Neural progenitor cell (in vitro differentiated cells): ENCODE measurements around the gene CTSF. TPM values are rescaled to one million over a fixed set of nuclear protein-coding genes. Genes with fewer than 3 reads are reported as not detected.

Experiments used
- DNase-seq: peaks from one replicate; pipeline ENCODE4 v3.0.0-alpha.2; 2016; ENCODE audit warnings: low spot score
- H2AFZ ChIP-seq: fragments of 200-600 bp; sonication (generic); replicated peaks from 2 replicates; pipeline ENCODE4 v1.6.1; 2016; ENCODE audit warnings: antibody characterized with exemption
- H3F3A ChIP-seq: fragments of 200-600 bp; sonication (generic); 2 replicates; pipeline ENCODE4 v1.6.1; 2016; ENCODE audit warnings: antibody characterized with exemption, low read depth
- H3K27ac ChIP-seq: fragments of 200-600 bp; sonication (generic); 2 replicates; pipeline ENCODE4 v1.5.1; 2016; ENCODE audit warnings: mild to moderate bottlenecking
- H3K27me3 ChIP-seq: fragments of 200-600 bp; sonication (generic); 2 replicates; pipeline ENCODE4 v1.6.1; 2016; ENCODE audit warnings: mild to moderate bottlenecking, moderate library complexity
- H3K36me3 ChIP-seq: fragments of 200-600 bp; sonication (generic); 2 replicates; pipeline ENCODE4 v1.5.1; 2016
- H3K4me1 ChIP-seq: fragments of 200-600 bp; sonication (generic); 2 replicates; pipeline ENCODE4 v1.6.1; 2016; ENCODE audit warnings: mixed run types
- H3K4me2 ChIP-seq: fragments of 200-600 bp; sonication (generic); 2 replicates; pipeline ENCODE4 v1.6.1; 2016
- H3K4me3 ChIP-seq: fragments of 200-600 bp; sonication (generic); 2 replicates; pipeline ENCODE4 v1.5.1; 2016
- H3K79me2 ChIP-seq: fragments of 200-600 bp; sonication (generic); 2 replicates; pipeline ENCODE4 v1.6.1; 2016; ENCODE audit warnings: low read depth
- H3K9ac ChIP-seq: fragments of 200-600 bp; sonication (generic); 2 replicates; pipeline ENCODE4 v1.6.1; 2016
- H3K9me3 ChIP-seq: fragments of 200-600 bp; sonication (generic); 2 replicates; pipeline ENCODE4 v1.5.1; 2016; ENCODE audit warnings: low read depth
- H4K20me1 ChIP-seq: fragments of 200-600 bp; sonication (generic); 2 replicates; pipeline ENCODE4 v1.6.1; 2016; ENCODE audit warnings: low read depth
- H3K27ac Mint-ChIP-seq: 3 replicates; pipeline ENCODE4 v1.8.0; 2021; ENCODE audit warnings: mixed read lengths
- H3K27me3 Mint-ChIP-seq: 2 replicates; pipeline ENCODE4 v1.8.0; 2022; ENCODE audit warnings: low read depth, mild to moderate bottlenecking, inconsistent platforms, moderate library complexity, mixed read lengths; ENCODE audit not compliant: insufficient read depth
- H3K36me3 Mint-ChIP-seq: 3 replicates; pipeline ENCODE4 v1.8.0; 2021; ENCODE audit warnings: mixed read lengths
- H3K4me1 Mint-ChIP-seq: 3 replicates; pipeline ENCODE4 v1.8.0; 2021; ENCODE audit warnings: mixed read lengths
- H3K4me3 Mint-ChIP-seq: 3 replicates; pipeline ENCODE4 v1.8.0; 2021; ENCODE audit warnings: mild to moderate bottlenecking, moderate library complexity, mixed read lengths
- H3K9me3 Mint-ChIP-seq: 3 replicates; pipeline ENCODE4 v1.8.0; 2020; ENCODE audit warnings: mixed read lengths
- CTCF ChIP-seq: fragments of 200-600 bp; sonication (generic); IDR thresholded peaks from 2 replicates; pipeline ENCODE4 v1.5.1; 2017; ENCODE audit warnings: antibody characterized with exemption, mild to moderate bottlenecking
- EZH2 ChIP-seq: fragments of 200-600 bp; sonication (generic); IDR thresholded peaks from 2 replicates; pipeline ENCODE4 v1.6.1; 2017; ENCODE audit warnings: antibody characterized with exemption, mild to moderate bottlenecking, moderate library complexity
- EZH2phosphoT487 ChIP-seq: fragments of 200-600 bp; sonication (generic); IDR thresholded peaks from 2 replicates; pipeline ENCODE4 v1.6.1; 2017; ENCODE audit warnings: antibody characterized with exemption
- total RNA-seq: library from RNA; depleted of rRNA; stranded (reverse); fragments of >200 nt; gene quantifications from 2 replicates; pipeline ENCODE4 v1.2.3, GENCODE V29; 2015; ENCODE audit warnings: low replicate concordance

Gene CTSF
- total RNA-seq, 1 donor from 2014 or later, result not detected

GRCh38 chr11:66548774-66549630 lies 19.4 kb downstream of the CTSF start:
- Mint-ChIP-seq H3K4me1 (peaks cover 37% of the 10 kb centered on the region), H3K4me3 (peak overlapping the region; percentile 9), H3K27ac (peak overlapping the region; percentile 38), H3K36me3 (no peaks in the 10 kb centered on the region), H3K27me3 (peaks cover 20% of the 10 kb centered on the region), H3K9me3 (no peaks in the 10 kb centered on the region)
- no peaks in the 10 kb centered on the region for H3K79me2 ChIP-seq
- peaks cover 15% of the 10 kb centered on the region for H4K20me1 ChIP-seq
- no peak overlapping the region for H3K9ac ChIP-seq
- no peaks in the 10 kb centered on the region for H3K36me3 ChIP-seq
- no peak overlapping the region for H3K4me3 ChIP-seq
- TF ChIP-seq EZH2phosphoT487 (no peak), EZH2 (no peak), CTCF (no peak)
- no peaks in the 10 kb centered on the region for H3K27me3 ChIP-seq
- H3K27ac ChIP-seq, result peak overlapping the region; percentile 60
- H3K9me3 ChIP-seq, result no peaks in the 10 kb centered on the region
- peaks cover 40% of the 10 kb centered on the region for H3F3A ChIP-seq
- H3K4me1 ChIP-seq, result peaks cover 24% of the 10 kb centered on the region
- H2AFZ ChIP-seq, result no peak overlapping the region
- H3K4me2 ChIP-seq, result peak overlapping the region; percentile 87
- DNase-seq, result no peak

GRCh38 chr11:66548041-66548440 lies 20.4 kb downstream of the CTSF start:
- H3K4me1 Mint-ChIP-seq, result peaks cover 42% of the 10 kb centered on the region
- no peak for TF ChIP-seq CTCF
- no peak for TF ChIP-seq EZH2phosphoT487
- TF ChIP-seq EZH2, result no peak
- H3K27me3 Mint-ChIP-seq, result peaks cover 24% of the 10 kb centered on the region

GRCh38 chr11:66547662-66548009 lies 20.8 kb downstream of the CTSF start:
- peaks cover 25% of the 10 kb centered on the region for H3K27me3 Mint-ChIP-seq
- peaks cover 32% of the 10 kb centered on the region for H3K4me1 ChIP-seq
- peaks cover 46% of the 10 kb centered on the region for H3K4me1 Mint-ChIP-seq
- H3K36me3 Mint-ChIP-seq, result peaks cover 3% of the 10 kb centered on the region
- H3K36me3 ChIP-seq, result no peaks in the 10 kb centered on the region
- H3K4me3 ChIP-seq, result peak overlapping the region; percentile 71
- peak; percentile 88 for DNase-seq
- TF ChIP-seq EZH2, result no peak
- peak; percentile 18 for TF ChIP-seq CTCF
- no peak overlapping the region for H2AFZ ChIP-seq
- no peaks in the 10 kb centered on the region for H3K27me3 ChIP-seq
- no peak overlapping the region for H3K27ac ChIP-seq
- peaks cover 15% of the 10 kb centered on the region for H4K20me1 ChIP-seq
- no peak overlapping the region for H3K9ac ChIP-seq
- H3K9me3 Mint-ChIP-seq, result no peaks in the 10 kb centered on the region
- peak overlapping the region; percentile 85 for H3K4me3 Mint-ChIP-seq
- H3F3A ChIP-seq, result peaks cover 46% of the 10 kb centered on the region
- H3K4me2 ChIP-seq, result peak overlapping the region; percentile 87
- H3K9me3 ChIP-seq, result no peaks in the 10 kb centered on the region
- H3K27ac Mint-ChIP-seq, result no peak overlapping the region
- no peaks in the 10 kb centered on the region for H3K79me2 ChIP-seq

More at GRCh38 chr11:66548041-66548440, 20.4 kb downstream of the CTSF start:
- Histone ChIP-seq H3K4me2 (peak overlapping the region; percentile 87), H3K9me3 (no peaks in the 10 kb centered on the region), H3K4me1 (peaks cover 32% of the 10 kb centered on the region), H4K20me1 (peaks cover 15% of the 10 kb centered on the region), H2AFZ (no peak overlapping the region), H3K9ac (no peak overlapping the region), H3K27me3 (no peaks in the 10 kb centered on the region), H3F3A (peaks cover 46% of the 10 kb centered on the region), H3K79me2 (no peaks in the 10 kb centered on the region), H3K36me3 (no peaks in the 10 kb centered on the region), H3K4me3 (peak overlapping the region; percentile 71), H3K27ac (no peak overlapping the region)
- DNase-seq, result no peak
- Mint-ChIP-seq H3K9me3 (no peaks in the 10 kb centered on the region), H3K27ac (no peak overlapping the region), H3K36me3 (peaks cover 3% of the 10 kb centered on the region), H3K4me3 (peak overlapping the region; percentile 85)
